ENCODE results near the gene YPEL2.

Gene YPEL2

GRCh38 chr17:59356543-59357218 lies 25.2 kb downstream of the YPEL2 start:
- DNase-seq (ENCODE audit: low read depth in 1 of 2, low spot score in 1 of 2) = no peak

GRCh38 chr17:59357219-59357697 lies 25.8 kb downstream of the YPEL2 start:
- no peak for DNase-seq (ENCODE audit: low read depth in 1 of 2, low spot score in 1 of 2)

GRCh38 chr17:59357929-59358328 lies 26.5 kb downstream of the YPEL2 start:
- no peak for DNase-seq (ENCODE audit: low read depth in 1 of 2, low spot score in 1 of 2)

GRCh38 chr17:59361386-59361785 lies 29.9 kb downstream of the YPEL2 start:
- peak in 1 of 2 donors; percentile 50 for DNase-seq (ENCODE audit: low read depth in 1 of 2, low spot score in 1 of 2)

- peak in 1 of 2 donors; percentile 47 for DNase-seq (ENCODE audit: low read depth in 1 of 2, low spot score in 1 of 2)
These were observed 30.7 kb downstream of the YPEL2 start for GRCh38 chr17:59361916-59362810.

- no peak for DNase-seq (ENCODE audit: low read depth in 1 of 2, low spot score in 1 of 2)
These were observed 31.4 kb downstream of the YPEL2 start for GRCh38 chr17:59362811-59363205.

- DNase-seq (ENCODE audit: low read depth in 1 of 2, low spot score in 1 of 2) = no peak
These were observed 34.0 kb downstream of the YPEL2 start for GRCh38 chr17:59365383-59365981.

- no peak for DNase-seq (ENCODE audit: low read depth in 1 of 2, low spot score in 1 of 2)
These were observed 34.7 kb downstream of the YPEL2 start for GRCh38 chr17:59366040-59366757.

GRCh38 chr17:59366773-59367656 lies 35.6 kb downstream of the YPEL2 start:
- DNase-seq (ENCODE audit: low read depth in 1 of 2, low spot score in 1 of 2) = no peak

- DNase-seq (ENCODE audit: low read depth in 1 of 2, low spot score in 1 of 2) = no peak
These were observed 36.2 kb downstream of the YPEL2 start for GRCh38 chr17:59367657-59368045.

- DNase-seq (ENCODE audit: low read depth in 1 of 2, low spot score in 1 of 2) = no peak
These were observed 36.9 kb downstream of the YPEL2 start for GRCh38 chr17:59368218-59368857.

GRCh38 chr17:59369031-59369975 lies 37.8 kb downstream of the YPEL2 start:
- no peak for DNase-seq (ENCODE audit: low read depth in 1 of 2, low spot score in 1 of 2)

- DNase-seq (ENCODE audit: low read depth in 1 of 2, low spot score in 1 of 2) = no peak
These were observed 39.3 kb downstream of the YPEL2 start for GRCh38 chr17:59370593-59371299.

- no peak for DNase-seq (ENCODE audit: low read depth in 1 of 2, low spot score in 1 of 2)
These were observed 40.1 kb downstream of the YPEL2 start for GRCh38 chr17:59371416-59372100.

GRCh38 chr17:59372138-59372751 lies 40.8 kb downstream of the YPEL2 start:
- no peak for DNase-seq (ENCODE audit: low read depth in 1 of 2, low spot score in 1 of 2)

- DNase-seq (ENCODE audit: low read depth in 1 of 2, low spot score in 1 of 2) = no peak
These were observed 42.5 kb downstream of the YPEL2 start for GRCh38 chr17:59373882-59374495.

GRCh38 chr17:59374612-59375011 lies 43.2 kb downstream of the YPEL2 start:
- DNase-seq (ENCODE audit: low read depth in 1 of 2, low spot score in 1 of 2) = no peak
